ENCODE data around the gene JADE2.

DNA sequence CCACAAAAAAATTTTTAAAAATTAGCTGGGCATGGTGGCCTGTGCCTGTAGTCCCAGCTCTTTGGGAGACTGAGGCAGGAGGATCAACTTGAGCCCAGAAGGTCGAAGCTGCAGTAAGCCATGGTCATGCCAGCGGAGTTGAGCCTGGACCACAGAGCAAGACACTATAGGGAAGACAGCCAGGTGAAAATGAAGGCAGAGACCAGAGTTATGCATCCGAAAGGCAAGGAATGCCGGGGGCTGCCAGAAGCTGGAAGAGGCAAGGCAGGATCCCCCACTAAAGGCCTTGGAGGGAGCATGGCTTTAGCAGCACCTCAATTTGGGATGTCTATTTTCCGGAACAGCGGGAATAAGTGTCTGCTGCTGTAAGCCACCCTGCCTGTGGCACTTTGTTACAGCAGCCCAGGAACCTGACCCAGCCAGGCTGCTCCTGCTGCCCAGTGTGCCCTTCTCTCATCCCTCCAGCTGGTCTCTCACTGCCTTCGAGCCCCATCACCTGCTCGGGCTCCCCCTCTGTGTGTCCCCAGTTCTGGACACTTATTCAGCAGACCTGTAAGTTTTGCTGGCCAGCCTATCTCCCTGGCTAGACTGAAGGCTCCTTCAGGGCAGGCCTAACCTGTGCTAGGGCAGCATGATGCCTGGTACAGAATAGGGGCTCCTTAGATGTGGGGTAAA is 16.8 kb upstream of the JADE2 start:
- TF ChIP-seq, protein P1, sequence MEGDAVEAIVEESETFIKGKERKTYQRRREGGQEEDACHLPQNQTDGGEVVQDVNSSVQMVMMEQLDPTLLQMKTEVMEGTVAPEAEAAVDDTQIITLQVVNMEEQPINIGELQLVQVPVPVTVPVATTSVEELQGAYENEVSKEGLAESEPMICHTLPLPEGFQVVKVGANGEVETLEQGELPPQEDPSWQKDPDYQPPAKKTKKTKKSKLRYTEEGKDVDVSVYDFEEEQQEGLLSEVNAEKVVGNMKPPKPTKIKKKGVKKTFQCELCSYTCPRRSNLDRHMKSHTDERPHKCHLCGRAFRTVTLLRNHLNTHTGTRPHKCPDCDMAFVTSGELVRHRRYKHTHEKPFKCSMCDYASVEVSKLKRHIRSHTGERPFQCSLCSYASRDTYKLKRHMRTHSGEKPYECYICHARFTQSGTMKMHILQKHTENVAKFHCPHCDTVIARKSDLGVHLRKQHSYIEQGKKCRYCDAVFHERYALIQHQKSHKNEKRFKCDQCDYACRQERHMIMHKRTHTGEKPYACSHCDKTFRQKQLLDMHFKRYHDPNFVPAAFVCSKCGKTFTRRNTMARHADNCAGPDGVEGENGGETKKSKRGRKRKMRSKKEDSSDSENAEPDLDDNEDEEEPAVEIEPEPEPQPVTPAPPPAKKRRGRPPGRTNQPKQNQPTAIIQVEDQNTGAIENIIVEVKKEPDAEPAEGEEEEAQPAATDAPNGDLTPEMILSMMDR (IDR thresholded peaks at IDR 0.05) = no peak
- no peak for TF ChIP-seq POLR2A (IDR thresholded peaks at IDR 0.05)
